Right renal pelvis (tissue), 4 donors: ENCODE data around the gene CD72. TPM values are rescaled to one million over a fixed set of nuclear protein-coding genes. Genes with fewer than 3 reads are reported as not detected.
"Not testable (repeated sequence)": the region's sequence is repeated elsewhere in the genome, so short reads cannot be mapped to it uniquely, and the experiment has no call there.

Source experiments
- DNase-seq, 4 donors: peaks; one replicate each; pipeline ENCODE4 v3.0.0-alpha.2; 2013; ENCODE audit warnings: low read depth in 4 of 4, low spot score in 3 of 4, missing footprints in 1 of 4
- polyA plus RNA-seq, 4 donors: library from polyadenylated mRNA; unstranded; fragments of 120-200 nt; gene quantifications; one replicate each; pipeline ENCODE4 v1.2.1, GENCODE V29; 2013; ENCODE audit not compliant: insufficient read length in 4 of 4

CD72 gene
- polyA plus RNA-seq, 4 donors: 2.5 to 3.3 (median 2.7) TPM

- DNase-seq: no peak
Measured at GRCh38 chr9:35618854-35619799, 914 bp upstream of the CD72 start.

GRCh38 chr9:35617548-35617947, 665 bp downstream of the CD72 start:
- DNase-seq: no peak

GRCh38 chr9:35616681-35617459, 1.3 kb downstream of the CD72 start:
- DNase-seq: no peak

GRCh38 chr9:35615981-35616680, 2.1 kb downstream of the CD72 start:
- no peak for DNase-seq

GRCh38 chr9:35612843-35613242, 5.4 kb downstream of the CD72 start:
- no peak for DNase-seq

- not testable (repeated sequence) for DNase-seq
Measured at GRCh38 chr9:35612066-35612465, 6.1 kb downstream of the CD72 start.

- DNase-seq: no peak
Measured at GRCh38 chr9:35611230-35611797, 6.9 kb downstream of the CD72 start.

GRCh38 chr9:35609820-35610163, 8.4 kb downstream of the CD72 start:
- DNase-seq: no peak

GRCh38 chr9:35609001-35609819, 9.0 kb downstream of the CD72 start:
- DNase-seq: no peak

- DNase-seq: no peak
Measured at GRCh38 chr9:35608221-35608620, 10.0 kb downstream of the CD72 start.

- DNase-seq: no peak
Measured at GRCh38 chr9:35606726-35607125, 11.5 kb downstream of the CD72 start.

GRCh38 chr9:35606138-35606504, 12.1 kb downstream of the CD72 start:
- DNase-seq: no peak

- no peak for DNase-seq
Measured at GRCh38 chr9:35605351-35606137, 12.7 kb downstream of the CD72 start.

GRCh38 chr9:35604578-35605350, 13.4 kb downstream of the CD72 start, which contains the start of gene TESK1:
TESK1 (plus strand) TSS chr9:35605262; CDS start chr9:35605620, 358 bp downstream.
- DNase-seq: peak in 3 of 4 donors; percentile 39 to 51 (median 45)

GRCh38 chr9:35603986-35604577, 14.1 kb downstream of the CD72 start:
- DNase-seq: peak; percentile 99 to 100 (median 99)

GRCh38 chr9:35603506-35603985, 14.7 kb downstream of the CD72 start:
- no peak for DNase-seq

GRCh38 chr9:35599763-35600604, 18.2 kb downstream of the CD72 start:
- no peak for DNase-seq
